HL-60/S4 treated with retinoic acid at 250 ng/mL for 4 days and 3 days (cell line): ENCODE results near the gene GPATCH1.

ENCODE experiments used
- in situ Hi-C: fragments of 300-500 bp; cut with MboI; formaldehyde crosslinking; loops from 2 replicates; pipeline ENCODE4 v1.7.0; 2022; ENCODE audit warnings: low sequenced_read_pairs

Gene GPATCH1

GRCh38 chr19:33062902-33063301 is 18.1 kb upstream of the GPATCH1 start:
- in situ Hi-C loops, result no loop called here

- in situ Hi-C loops, result no loop called here
Observed at GRCh38 chr19:33063356-33063752, 17.6 kb upstream of the GPATCH1 start.

DNA sequence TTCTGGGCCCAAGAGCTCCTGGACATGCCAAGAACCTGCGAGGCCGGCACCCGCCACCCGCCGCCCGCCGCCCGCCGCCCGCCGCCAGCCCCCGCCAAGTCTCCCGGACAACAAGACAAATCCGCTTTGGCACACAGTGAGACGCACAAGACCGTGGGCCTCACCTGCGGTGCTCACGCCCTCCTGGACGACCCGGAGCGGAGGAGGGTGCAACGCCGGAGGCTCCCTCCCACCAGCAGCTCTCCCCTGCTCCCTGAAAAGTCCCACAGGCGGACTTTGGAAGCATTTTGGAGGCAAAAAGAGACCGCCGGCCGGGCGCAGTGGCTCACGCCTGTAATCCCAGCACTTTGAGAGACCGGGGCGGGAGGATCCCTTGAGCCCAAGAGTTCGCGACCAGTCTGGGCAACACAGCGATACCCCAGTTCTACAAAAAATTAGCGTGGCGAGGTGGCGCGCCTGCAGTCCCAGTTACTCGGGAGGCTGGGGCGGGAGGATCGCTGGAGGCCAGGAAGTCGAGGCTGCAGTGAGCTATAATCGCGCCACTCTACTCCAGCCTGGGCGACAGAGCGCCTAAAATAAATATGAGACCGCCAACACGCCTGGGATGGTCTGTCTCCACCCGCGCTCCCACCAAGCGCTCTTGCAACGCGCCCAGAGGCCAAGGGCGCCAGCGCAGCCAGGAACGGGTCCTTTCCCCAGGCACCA is 17.1 kb upstream of the GPATCH1 start:
- in situ Hi-C loops, result no loop called here

DNA sequence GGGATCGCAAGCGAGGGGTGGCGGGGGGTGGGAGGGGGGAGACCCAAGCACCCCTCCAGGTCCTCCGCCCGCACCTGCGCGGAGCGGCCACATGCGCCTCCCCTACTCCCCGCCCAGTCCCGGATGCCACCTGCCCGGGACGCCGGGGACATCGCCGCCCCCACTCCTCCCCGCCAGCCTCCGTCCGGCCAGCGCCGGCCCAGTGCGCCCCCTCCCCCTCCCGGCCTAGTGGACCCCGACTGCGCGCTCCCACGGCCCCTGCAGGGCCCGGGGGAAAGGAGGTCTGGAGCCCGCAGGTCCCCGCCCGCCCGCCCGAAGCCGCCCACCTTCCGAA is 16.6 kb upstream of the GPATCH1 start:
- in situ Hi-C loops, result no loop called here

- in situ Hi-C loops, result no loop called here
Observed at GRCh38 chr19:33064792-33065550, 16.0 kb upstream of the GPATCH1 start, which contains the start of gene RHPN2. Gene RHPN2, minus strand, starts transcription at chr19:33064888. Its CDS starts 36 bp downstream, at chr19:33064852.

DNA sequence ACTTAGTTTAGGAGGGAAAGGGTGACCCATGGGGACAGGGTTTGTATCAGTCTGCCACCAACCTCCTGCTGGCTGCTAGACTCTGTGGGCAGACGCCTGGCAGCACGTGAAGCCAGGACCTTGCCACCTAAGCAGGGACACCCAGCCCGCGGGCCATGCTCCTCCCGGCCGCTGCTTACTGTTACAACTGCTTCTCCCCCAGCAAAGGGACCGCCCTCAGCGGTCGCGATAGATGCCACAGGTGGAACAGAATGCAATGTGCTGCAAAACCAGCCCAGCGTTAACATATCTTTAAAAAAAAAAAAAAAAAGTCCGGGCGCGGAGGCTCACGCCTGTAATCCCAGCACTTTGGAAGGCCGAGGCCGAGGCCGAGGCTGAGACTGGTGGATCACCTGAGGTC is 14.4 kb upstream of the GPATCH1 start:
- in situ Hi-C loops, result no loop called here

- in situ Hi-C loops, result no loop called here
Observed at GRCh38 chr19:33067121-33067520, 13.9 kb upstream of the GPATCH1 start.

- in situ Hi-C loops, result no loop called here
Observed at GRCh38 chr19:33071887-33072286, 9.1 kb upstream of the GPATCH1 start.

DNA sequence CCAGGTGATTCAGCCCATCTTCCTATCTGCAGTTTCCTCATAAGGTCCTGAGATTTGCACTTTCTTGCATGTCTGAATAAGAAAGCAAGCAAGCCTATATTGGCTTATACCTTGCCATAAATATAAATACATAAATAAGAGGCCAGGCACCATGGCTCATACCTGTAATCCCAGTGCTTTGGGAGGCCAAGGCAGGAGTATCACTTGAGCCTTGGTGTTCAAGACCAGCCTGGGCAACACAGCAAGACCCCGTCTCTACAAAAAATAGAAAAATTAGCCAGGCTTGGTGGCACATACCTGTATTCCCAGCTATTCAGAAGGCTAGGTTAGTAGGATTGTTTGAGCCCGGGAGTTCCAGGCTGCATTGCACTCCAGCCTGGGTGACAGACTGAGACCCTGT is 5.5 kb upstream of the GPATCH1 start:
- in situ Hi-C loops, result no loop called here

- in situ Hi-C loops, result no loop called here
Observed at GRCh38 chr19:33085570-33086128, 4.7 kb downstream of the GPATCH1 start.

- in situ Hi-C loops, result no loop called here
Observed at GRCh38 chr19:33086955-33087354, 6.0 kb downstream of the GPATCH1 start.

- in situ Hi-C loops, result no loop called here
Observed at GRCh38 chr19:33089010-33089409, 8.0 kb downstream of the GPATCH1 start.

- in situ Hi-C loops, result no loop called here
Observed at GRCh38 chr19:33090179-33090578, 9.2 kb downstream of the GPATCH1 start.

GRCh38 chr19:33093420-33094210 is 12.6 kb downstream of the GPATCH1 start:
- in situ Hi-C loops, result no loop called here

DNA sequence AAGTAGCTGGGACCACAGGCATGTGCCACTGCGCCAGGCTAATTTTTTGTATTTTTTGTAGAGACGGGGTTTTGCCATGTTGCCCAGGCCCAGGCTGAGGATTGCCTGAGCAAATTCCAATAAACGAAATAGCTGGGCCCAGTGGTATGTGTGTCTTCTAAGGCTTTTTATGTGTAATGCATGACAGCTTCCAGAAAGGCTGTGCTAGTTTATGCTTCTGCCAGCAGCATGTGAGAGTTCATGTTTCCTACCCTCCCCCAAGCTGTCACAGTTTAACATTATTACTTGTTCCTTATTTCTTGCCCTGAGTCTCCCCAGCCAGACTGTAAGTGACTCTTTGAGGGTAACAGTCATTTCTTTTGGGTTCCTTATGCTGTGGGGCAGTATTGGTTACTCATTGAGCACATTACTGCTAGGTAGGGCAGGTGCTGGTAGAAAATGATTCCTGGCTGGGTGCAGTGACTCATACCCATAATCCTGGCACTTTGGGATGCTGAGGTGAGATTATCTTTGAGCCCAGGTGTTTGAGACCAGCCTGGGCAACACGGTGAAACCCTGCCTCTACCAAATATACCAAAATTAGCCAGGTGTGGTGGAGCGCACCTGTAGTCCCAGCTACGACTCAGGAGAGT is 13.6 kb downstream of the GPATCH1 start:
- in situ Hi-C loops, result no loop called here

DNA sequence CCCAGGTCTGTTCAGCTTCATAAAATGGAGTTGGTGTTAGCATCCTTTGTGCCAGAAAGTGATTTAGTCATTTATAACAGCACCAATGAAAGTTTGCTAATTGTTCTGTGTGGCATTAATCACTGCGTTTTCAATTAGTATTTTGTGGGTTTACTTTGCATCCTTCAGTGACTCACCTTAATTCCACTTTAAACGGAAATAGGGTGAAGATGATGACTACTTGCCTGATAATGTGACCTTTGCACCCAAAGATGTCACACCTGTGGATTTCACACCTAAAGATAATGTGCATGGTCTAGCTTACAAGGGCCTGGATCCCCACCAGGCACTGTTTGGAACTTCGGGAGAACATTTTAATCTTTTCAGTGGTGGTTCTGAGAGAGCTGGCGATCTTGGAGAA is 15.0 kb downstream of the GPATCH1 start:
- in situ Hi-C loops, result no loop called here

DNA sequence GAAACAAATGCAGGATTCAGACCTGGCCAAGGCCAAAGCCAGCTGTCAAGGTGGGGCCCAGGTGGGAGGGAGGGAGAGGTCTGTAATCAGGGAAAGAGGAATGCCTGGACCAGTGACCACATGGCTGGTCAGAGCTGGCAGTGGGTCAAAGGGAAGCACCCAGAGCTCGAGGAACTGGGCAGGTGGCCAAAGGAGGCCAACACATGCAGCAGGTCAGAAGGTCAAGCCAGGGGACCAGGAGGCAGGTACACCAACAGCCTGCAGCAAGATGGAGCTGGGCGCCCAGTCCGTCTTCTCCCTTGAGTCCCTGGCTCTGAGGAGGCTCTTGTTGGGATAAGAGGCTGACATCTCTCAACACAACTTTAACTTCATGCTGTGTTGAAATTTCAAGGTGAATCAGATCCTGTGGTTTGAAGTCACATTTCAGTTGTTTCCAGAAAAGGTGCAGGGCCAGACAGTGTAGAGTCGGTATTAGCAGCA is 17.1 kb downstream of the GPATCH1 start:
- in situ Hi-C loops, result no loop called here

DNA sequence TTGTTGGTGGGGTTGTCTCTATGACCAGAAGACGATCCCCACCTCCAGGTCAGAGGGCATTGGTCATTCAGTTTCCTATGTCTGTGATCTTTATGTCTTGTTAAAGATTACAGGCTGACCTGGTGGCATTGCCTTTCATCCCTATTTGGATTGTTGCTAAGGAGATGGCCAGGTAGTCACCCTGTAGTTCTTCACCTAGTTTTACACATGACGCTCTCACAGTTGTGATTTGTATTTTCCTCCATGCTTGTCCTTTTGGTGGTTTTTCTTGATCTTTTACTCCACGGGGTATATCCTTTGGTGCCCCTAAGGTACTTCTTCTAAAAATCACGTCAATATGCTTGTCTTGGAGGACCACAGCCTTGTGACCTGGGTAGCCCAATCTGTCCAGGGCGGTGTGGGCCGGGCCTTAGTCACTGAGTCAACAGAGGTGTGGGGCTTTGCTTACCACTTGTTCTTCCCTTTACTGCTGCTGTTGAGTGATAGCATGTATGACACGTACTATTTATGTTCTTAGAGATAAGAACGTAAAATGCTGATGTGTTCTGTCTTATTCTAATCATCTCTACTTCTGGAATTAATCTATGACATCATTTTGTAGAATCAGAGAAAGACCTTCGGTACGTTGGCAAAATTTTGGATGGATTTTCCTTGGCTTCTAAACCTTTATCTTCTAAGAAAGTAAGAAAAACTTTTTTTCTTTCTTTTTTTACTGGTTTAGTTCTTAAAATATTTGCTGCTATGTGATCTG is 20.1 kb downstream of the GPATCH1 start:
- in situ Hi-C loops, result loop anchor here (25.0 kb wide), 1 partner anchor 414 kb away; the partner anchor contains the start of genes ANKRD27, NUDT19 and RGS9BP

- in situ Hi-C loops, result loop anchor here (25.0 kb wide), 1 partner anchor 416 kb away; the partner anchor contains the start of genes ANKRD27, NUDT19 and RGS9BP
Observed at GRCh38 chr19:33102893-33103292, 21.9 kb downstream of the GPATCH1 start.

DNA sequence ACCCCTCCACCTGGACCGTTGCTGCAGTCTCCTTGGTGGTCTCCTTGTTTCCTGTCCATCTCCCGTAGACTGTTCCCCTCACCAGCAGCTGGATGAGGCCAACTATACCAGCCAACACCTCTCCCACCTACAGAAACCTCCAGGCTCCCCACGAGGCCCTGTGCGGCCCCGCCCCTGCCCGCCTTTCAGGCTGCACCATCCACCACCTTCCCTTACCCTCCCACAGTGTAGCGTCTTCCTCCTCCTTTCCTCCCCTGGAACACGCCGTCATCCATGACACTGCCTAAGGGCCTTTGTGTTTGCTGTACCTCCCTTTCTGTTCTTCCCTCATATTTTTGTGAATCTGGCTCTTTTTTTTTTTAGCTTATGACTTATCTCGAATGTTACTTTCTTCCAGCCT is 27.2 kb downstream of the GPATCH1 start:
- in situ Hi-C loops, result loop anchor here (25.0 kb wide), 1 partner anchor 421 kb away; the partner anchor contains the start of genes ANKRD27, NUDT19 and RGS9BP
